HG03558 (cell line): Measurements from ENCODE around the gene PCDHGB6.
A peak's percentile ranks its signal among the peaks of the same experiment; 100 is the strongest.
"Not testable (repeated sequence)": the region's sequence is repeated elsewhere in the genome, so short reads cannot be mapped to it uniquely, and the experiment has no call there.

Experiments
- ATAC-seq: cut with Tn5 transposase; IDR thresholded peaks from one replicate; pipeline ENCODE4 v1.9.1; 2021; ENCODE audit warnings: moderate number of reproducible peaks; ENCODE audit not compliant: unreplicated experiment; ENCODE audit errors: extremely low read depth

Gene PCDHGB6

GRCh38 chr5:141387557-141388311 lies 20.1 kb upstream of the PCDHGB6 start, which contains the start of gene PCDHGB4:
Gene PCDHGB4, plus strand, starts transcription at chr5:141387698. Its CDS starts 187 bp downstream, at chr5:141387885.
- not testable (repeated sequence) for ATAC-seq

GRCh38 chr5:141388661-141389060 lies 19.2 kb upstream of the PCDHGB6 start:
- no peak for ATAC-seq

GRCh38 chr5:141389153-141390042 lies 18.4 kb upstream of the PCDHGB6 start:
- ATAC-seq, result no peak

- ATAC-seq, result no peak
These were observed 15.2 kb upstream of the PCDHGB6 start, which contains the start of gene PCDHGA8 for GRCh38 chr5:141392429-141393198. Gene PCDHGA8, plus strand, starts transcription at chr5:141392633. Its CDS starts 181 bp downstream, at chr5:141392814.

GRCh38 chr5:141393267-141393666 lies 14.6 kb upstream of the PCDHGB6 start:
- ATAC-seq, result no peak

GRCh38 chr5:141394401-141395187 lies 13.2 kb upstream of the PCDHGB6 start:
- ATAC-seq, result not testable (repeated sequence)

- ATAC-seq, result not testable (repeated sequence)
These were observed 9.9 kb upstream of the PCDHGB6 start, which contains the start of gene PCDHGB5 for GRCh38 chr5:141397756-141398551. Gene PCDHGB5, plus strand, starts transcription at chr5:141397947. Its CDS starts 181 bp downstream, at chr5:141398128.

- no peak for ATAC-seq
These were observed 9.2 kb upstream of the PCDHGB6 start for GRCh38 chr5:141398608-141399007.

GRCh38 chr5:141399555-141400258 lies 8.1 kb upstream of the PCDHGB6 start:
- ATAC-seq, result no peak

- no peak for ATAC-seq
These were observed 5.1 kb upstream of the PCDHGB6 start, which contains the start of gene PCDHGA9 for GRCh38 chr5:141402553-141403243. Gene PCDHGA9, plus strand, starts transcription at chr5:141402778. Its CDS starts 175 bp downstream, at chr5:141402953.

- ATAC-seq, result no peak
These were observed 4.4 kb upstream of the PCDHGB6 start for GRCh38 chr5:141403387-141403786.

GRCh38 chr5:141409598-141410306 lies 1.9 kb downstream of the PCDHGB6 start:
- ATAC-seq, result no peak

GRCh38 chr5:141411575-141411974 lies 3.8 kb downstream of the PCDHGB6 start:
- ATAC-seq, result no peak

- ATAC-seq, result peak; percentile 62
These were observed 5.2 kb downstream of the PCDHGB6 start, which contains the start of gene PCDHGA10 for GRCh38 chr5:141412854-141413539. Gene PCDHGA10, plus strand, starts transcription at chr5:141412987. Its CDS starts 189 bp downstream, at chr5:141413176.

GRCh38 chr5:141413540-141414069 lies 5.8 kb downstream of the PCDHGB6 start:
- no peak for ATAC-seq
